Fibroblast of lung (primary cell): ENCODE data around the gene RPS19BP1. TPM values are rescaled to one million over a fixed set of nuclear protein-coding genes. Genes with fewer than 3 reads are reported as not detected.

ENCODE experiments used
- DNase-seq, 2 donors: peaks; one replicate each; pipeline versions ENCODE4 v3.0.0 to v3.0.0-alpha.2; 2010; ENCODE audit warnings: low read depth in 2 of 2
- H2AFZ ChIP-seq: 2 replicates; pipeline ENCODE4 v1.5.1; 2012; ENCODE audit warnings: low read length, control low read depth, inconsistent platforms
- H3K27ac ChIP-seq: 2 replicates; pipeline ENCODE4 v1.5.1; 2011; ENCODE audit warnings: low read length, control low read depth; ENCODE audit not compliant: insufficient read depth
- H3K27me3 ChIP-seq: 2 replicates; pipeline ENCODE4 v1.5.1; 2011; ENCODE audit warnings: mild to moderate bottlenecking, low read length; ENCODE audit not compliant: control insufficient read depth, insufficient read depth
- H3K36me3 ChIP-seq: 2 replicates; pipeline ENCODE4 v1.5.1; 2011; ENCODE audit warnings: low read length; ENCODE audit not compliant: control insufficient read depth, insufficient read depth
- H3K4me1 ChIP-seq: 2 replicates; pipeline ENCODE4 v1.5.1; 2011; ENCODE audit warnings: low read length; ENCODE audit not compliant: control insufficient read depth, insufficient read depth; ENCODE audit errors: extremely low read depth
- H3K4me2 ChIP-seq: 2 replicates; pipeline ENCODE4 v1.5.1; 2011; ENCODE audit warnings: low read length, control low read depth; ENCODE audit not compliant: insufficient read depth; ENCODE audit errors: extremely low read depth
- H3K4me3 ChIP-seq, 4 experiments: fragments of 200-600 bp in 1 of 4; sonication (generic) in 1 of 4; replicated peaks in 1 of 4; 2 replicates each; pipeline ENCODE4 v1.5.1; 2011 to 2016; ENCODE audit warnings: low read length in 4 of 4, low read depth in 3 of 4, mild to moderate bottlenecking in 3 of 4, control low read depth in 2 of 4, inconsistent platforms in 1 of 4, mixed read lengths in 1 of 4; ENCODE audit not compliant: insufficient read depth in 1 of 4; ENCODE audit errors: control extremely low read depth in 1 of 4
- H3K79me2 ChIP-seq: 2 replicates; pipeline ENCODE4 v1.5.1; 2012; ENCODE audit warnings: mild to moderate bottlenecking, low read length, inconsistent platforms; ENCODE audit not compliant: control insufficient read depth, insufficient read depth
- H3K9ac ChIP-seq: 2 replicates; pipeline ENCODE4 v1.5.1; 2011; ENCODE audit warnings: mild to moderate bottlenecking, low read length, control low read depth; ENCODE audit not compliant: insufficient read depth
- H3K9me3 ChIP-seq: 2 replicates; pipeline ENCODE4 v1.5.1; 2012; ENCODE audit warnings: low read depth, low read length; ENCODE audit not compliant: control insufficient read depth, insufficient read depth
- H4K20me1 ChIP-seq: 2 replicates; pipeline ENCODE4 v1.5.1; 2011; ENCODE audit warnings: low read length; ENCODE audit not compliant: control insufficient read depth, insufficient read depth; ENCODE audit errors: extremely low read depth
- CTCF ChIP-seq, 2 donors: IDR thresholded peaks in 1 of 2; conservative IDR thresholded peaks in 1 of 2; 1 replicate in 1 of 2; 2 replicates in 1 of 2; pipeline ENCODE4 v1.5.1; 2011 to 2012; ENCODE audit warnings: low read length in 2 of 2, control low read depth in 1 of 2, inconsistent platforms in 1 of 2, low read depth in 1 of 2, mild to moderate bottlenecking in 1 of 2
- EZH2 ChIP-seq: IDR thresholded peaks from 2 replicates; pipeline ENCODE4 v1.5.1; 2012; ENCODE audit warnings: low read length, control low read depth, mild to moderate bottlenecking; ENCODE audit errors: missing control alignments
- polyA plus RNA-seq, 2 donors: library from polyadenylated mRNA; depleted of rRNA in 1 of 2; stranded (reverse) in 1 of 2; unstranded in 1 of 2; fragments of >200 nt; gene quantifications; 2 replicates each; pipeline ENCODE4 v1.2.1, GENCODE V29; 2011 to 2012; ENCODE audit warnings: missing spikeins in 1 of 2
- total RNA-seq: library from RNA; depleted of rRNA; stranded (reverse); fragments of >200 nt; gene quantifications from 2 replicates; pipeline ENCODE4 v1.2.1, GENCODE V29; 2014

Gene RPS19BP1
- total and polyA plus RNA-seq, 2 donors (not counting 1 experiment from before 2014, with no cell fraction given) = 41.6 to 44.3 TPM

DNA sequence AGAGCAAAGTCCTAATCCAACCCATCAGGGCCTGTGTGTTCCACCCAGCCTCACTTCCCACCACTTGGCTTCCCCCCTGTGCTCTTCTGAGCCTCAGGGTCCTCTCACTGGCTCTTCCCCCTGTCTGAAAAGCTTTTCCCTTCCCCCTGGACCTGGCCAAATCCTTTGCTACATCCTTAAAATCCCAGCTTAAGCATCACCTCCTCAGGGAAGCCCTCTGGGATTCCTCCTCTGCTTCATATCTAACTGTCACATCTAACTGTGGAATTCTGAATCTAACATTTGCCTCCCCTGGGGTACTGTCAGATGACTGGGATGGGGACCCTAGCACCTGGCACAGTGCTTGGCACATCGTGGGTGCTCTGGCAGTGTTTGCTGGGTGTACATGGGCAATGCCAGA lies 39.0 kb upstream of the RPS19BP1 start:
- no peak overlapping the region for H3K27ac ChIP-seq
- TF ChIP-seq EZH2 (no peak), CTCF (conservative IDR thresholded peaks at IDR 0.05 in 1 of 2, IDR thresholded peaks at IDR 0.05 in 1 of 2; ENCODE audit: low read depth in 1 of 2, low read length in 2 of 2) (no peak)
- H3K79me2 ChIP-seq = no peaks in the 10 kb centered on the region
- H4K20me1 ChIP-seq = no peaks in the 10 kb centered on the region
- no peak for DNase-seq
- H3K36me3 ChIP-seq = no peaks in the 10 kb centered on the region
- H3K4me2 ChIP-seq = no peak overlapping the region
- no peak overlapping the region for H3K4me3 ChIP-seq
- no peaks in the 10 kb centered on the region for H3K27me3 ChIP-seq
- no peak overlapping the region for H3K9ac ChIP-seq
- H2AFZ ChIP-seq = no peak overlapping the region
- no peaks in the 10 kb centered on the region for H3K9me3 ChIP-seq
- H3K4me1 ChIP-seq = peaks cover 7% of the 10 kb centered on the region

DNA sequence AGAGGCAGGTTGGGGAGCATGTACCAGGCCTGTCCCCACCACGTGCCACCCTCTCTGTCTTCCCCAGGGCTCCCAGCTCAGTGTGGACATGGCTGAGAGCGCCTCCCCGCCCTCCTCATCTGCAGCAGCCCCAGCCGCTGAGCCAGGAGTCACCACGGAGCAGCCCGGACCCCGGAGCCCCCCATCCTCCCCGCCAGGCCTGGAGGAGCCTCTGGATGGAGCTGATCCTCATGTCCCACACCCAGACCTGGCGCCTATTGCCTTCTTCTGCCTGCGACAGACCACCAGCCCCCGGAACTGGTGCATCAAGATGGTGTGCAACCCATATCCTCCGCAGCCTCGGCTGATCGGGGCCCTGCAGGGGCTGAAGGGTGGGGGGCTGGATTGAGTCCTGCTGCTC lies 38.1 kb upstream of the RPS19BP1 start, which contains the start of gene CACNA1I:
CACNA1I (plus strand) TSS at position 89 of the 400 bp plus-strand sequence; CDS start at position 89, 0 bp downstream.
- Histone ChIP-seq H3K4me1 (peaks cover 7% of the 10 kb centered on the region), H3K27ac (no peak within 1 kb of the TSS), H2AFZ (no peak within 1 kb of the TSS)

DNA sequence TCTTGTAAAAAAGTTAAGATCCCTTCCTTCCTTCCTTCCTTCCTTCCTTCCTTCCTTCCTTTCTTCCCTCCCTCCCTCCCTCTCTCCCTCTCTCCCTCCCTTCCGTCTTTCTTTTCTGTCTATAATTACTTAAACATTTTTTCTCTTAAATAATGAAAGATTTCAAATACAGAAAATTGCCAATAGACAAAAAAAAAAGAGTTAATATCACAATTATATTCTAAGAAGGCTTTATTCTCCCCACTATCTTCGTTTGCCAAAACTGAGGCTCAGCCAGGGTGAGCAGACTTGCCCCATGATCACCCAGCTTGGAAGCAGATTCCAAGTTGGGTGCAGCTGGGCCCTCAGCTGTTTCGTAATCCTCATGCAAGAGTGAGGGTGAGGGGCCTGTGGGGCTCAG lies 37.7 kb upstream of the RPS19BP1 start:
- H3K79me2 ChIP-seq = no peaks in the 10 kb centered on the region
- no peak overlapping the region for H3K4me3 ChIP-seq
- no peaks in the 10 kb centered on the region for H3K9me3 ChIP-seq
- no peak for DNase-seq
- H3K27ac ChIP-seq = no peak overlapping the region
- H4K20me1 ChIP-seq = no peaks in the 10 kb centered on the region
- no peak for TF ChIP-seq CTCF (conservative IDR thresholded peaks at IDR 0.05 in 1 of 2, IDR thresholded peaks at IDR 0.05 in 1 of 2; ENCODE audit: low read depth in 1 of 2, low read length in 2 of 2)
- no peak for TF ChIP-seq EZH2
- no peaks in the 10 kb centered on the region for H3K27me3 ChIP-seq
- no peak overlapping the region for H3K4me2 ChIP-seq
- no peaks in the 10 kb centered on the region for H3K36me3 ChIP-seq
- H2AFZ ChIP-seq = no peak overlapping the region
- H3K9ac ChIP-seq = no peak overlapping the region
- peaks cover 7% of the 10 kb centered on the region for H3K4me1 ChIP-seq

More for the DNA sequence above, 38.1 kb upstream of the RPS19BP1 start, which contains the start of gene CACNA1I:
- no peak for TF ChIP-seq EZH2
- no peak for TF ChIP-seq CTCF (conservative IDR thresholded peaks at IDR 0.05 in 1 of 2, IDR thresholded peaks at IDR 0.05 in 1 of 2; ENCODE audit: low read depth in 1 of 2, low read length in 2 of 2)
- no peak for DNase-seq
- no peaks in the 10 kb centered on the region for H4K20me1 ChIP-seq
- no peak within 1 kb of the TSS for H3K9ac ChIP-seq
- H3K4me3 ChIP-seq = no peak within 1 kb of the TSS
- H3K9me3 ChIP-seq = no peaks in the 10 kb centered on the region
- H3K79me2 ChIP-seq = no peaks in the 10 kb centered on the region
- no peaks in the 10 kb centered on the region for H3K27me3 ChIP-seq
- H3K36me3 ChIP-seq = no peaks in the 10 kb centered on the region
- no peak within 1 kb of the TSS for H3K4me2 ChIP-seq
